Measurements from ENCODE around the gene ARF5.

The ARF5 gene

DNA sequence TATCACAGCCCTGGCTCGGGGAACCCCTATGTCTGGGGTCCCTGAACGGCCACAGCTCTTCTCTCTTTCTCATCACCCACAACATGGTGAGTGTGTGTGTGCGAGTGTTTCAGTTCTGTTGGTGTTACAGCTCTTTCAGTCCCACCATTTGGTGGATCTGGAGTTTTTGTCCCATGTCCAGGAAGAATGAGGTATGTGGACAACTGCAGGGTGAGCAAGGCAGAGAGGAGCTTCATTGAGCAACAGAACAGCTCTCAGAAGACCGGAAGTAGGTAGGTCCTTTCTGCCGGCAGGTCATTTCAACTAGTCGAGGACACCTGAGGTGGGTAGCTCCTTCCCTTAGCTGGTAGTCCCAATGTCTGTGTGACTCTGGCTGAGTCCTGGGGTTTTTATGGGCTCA, 20.2 kb downstream of the ARF5 start:
- no peaks in the 10 kb centered on the region for H3K27me3 ChIP-seq (ENCODE audit: control insufficient read depth, low read length)
- H3F3A ChIP-seq (ENCODE audit: control insufficient read depth, insufficient read depth): no peaks in the 10 kb centered on the region
- H3K4me2 ChIP-seq (ENCODE audit: low read length): no peak overlapping the region
- no peaks in the 10 kb centered on the region for H4K20me1 ChIP-seq (ENCODE audit: control insufficient read depth, insufficient read depth, low read depth, low read length)
- H3K9me2 ChIP-seq (replicated peaks; ENCODE audit: control insufficient read depth, low read length): no peaks in the 10 kb centered on the region
- H3K9me3 ChIP-seq (ENCODE audit: control insufficient read depth, insufficient read depth, low read length): peaks cover 19% of the 10 kb centered on the region; the same call in 1 of the 2 replicates
- H3K27ac ChIP-seq (ENCODE audit: low read depth, low read length): no peak overlapping the region
- H3K4me3 ChIP-seq (ENCODE audit: low read length): no peak overlapping the region
- H3K36me3 ChIP-seq (ENCODE audit: control insufficient read depth, low read length): no peaks in the 10 kb centered on the region
- TF ChIP-seq, protein P1, sequence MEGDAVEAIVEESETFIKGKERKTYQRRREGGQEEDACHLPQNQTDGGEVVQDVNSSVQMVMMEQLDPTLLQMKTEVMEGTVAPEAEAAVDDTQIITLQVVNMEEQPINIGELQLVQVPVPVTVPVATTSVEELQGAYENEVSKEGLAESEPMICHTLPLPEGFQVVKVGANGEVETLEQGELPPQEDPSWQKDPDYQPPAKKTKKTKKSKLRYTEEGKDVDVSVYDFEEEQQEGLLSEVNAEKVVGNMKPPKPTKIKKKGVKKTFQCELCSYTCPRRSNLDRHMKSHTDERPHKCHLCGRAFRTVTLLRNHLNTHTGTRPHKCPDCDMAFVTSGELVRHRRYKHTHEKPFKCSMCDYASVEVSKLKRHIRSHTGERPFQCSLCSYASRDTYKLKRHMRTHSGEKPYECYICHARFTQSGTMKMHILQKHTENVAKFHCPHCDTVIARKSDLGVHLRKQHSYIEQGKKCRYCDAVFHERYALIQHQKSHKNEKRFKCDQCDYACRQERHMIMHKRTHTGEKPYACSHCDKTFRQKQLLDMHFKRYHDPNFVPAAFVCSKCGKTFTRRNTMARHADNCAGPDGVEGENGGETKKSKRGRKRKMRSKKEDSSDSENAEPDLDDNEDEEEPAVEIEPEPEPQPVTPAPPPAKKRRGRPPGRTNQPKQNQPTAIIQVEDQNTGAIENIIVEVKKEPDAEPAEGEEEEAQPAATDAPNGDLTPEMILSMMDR (IDR thresholded peaks at IDR 0.05; ENCODE audit: low read depth, low read length, poor library complexity, severe bottlenecking): no peak
- no peak for TF ChIP-seq EZH2phosphoT487 (IDR thresholded peaks at IDR 0.05; ENCODE audit: borderline replicate concordance, low read length)
- no peaks in the 10 kb centered on the region for H3K79me2 ChIP-seq (ENCODE audit: control insufficient read depth, low read length)
- no peaks in the 10 kb centered on the region for H3K4me1 ChIP-seq (ENCODE audit: control insufficient read depth, low read length)

DNA sequence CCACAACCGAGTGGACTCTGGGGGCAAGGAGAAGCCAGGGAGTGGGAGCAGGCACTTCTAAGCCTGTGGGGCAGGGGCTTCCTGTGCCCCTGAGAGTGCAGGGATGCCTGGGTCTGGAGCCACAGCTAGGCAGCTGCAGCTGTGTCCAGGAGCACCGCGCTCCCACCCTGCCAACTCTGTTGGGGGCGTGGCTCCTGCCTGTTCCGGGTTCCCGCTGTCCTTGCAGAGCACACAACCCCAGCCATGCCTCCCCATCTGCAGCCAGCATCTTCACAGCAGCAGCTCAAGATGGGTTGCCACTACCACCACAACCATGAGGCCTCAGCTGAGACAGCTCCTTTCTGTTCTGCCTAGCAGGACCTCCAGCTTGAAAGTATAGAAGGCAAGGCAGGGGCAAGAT, 21.1 kb downstream of the ARF5 start:
- H3K36me3 ChIP-seq (ENCODE audit: control insufficient read depth, low read length): no peaks in the 10 kb centered on the region
- no peak overlapping the region for H3K27ac ChIP-seq (ENCODE audit: low read depth, low read length)
- no peaks in the 10 kb centered on the region for H3F3A ChIP-seq (ENCODE audit: control insufficient read depth, insufficient read depth)
- no peaks in the 10 kb centered on the region for H3K27me3 ChIP-seq (ENCODE audit: control insufficient read depth, low read length)
- no peaks in the 10 kb centered on the region for H3K4me1 ChIP-seq (ENCODE audit: control insufficient read depth, low read length)
- H4K20me1 ChIP-seq (ENCODE audit: control insufficient read depth, insufficient read depth, low read depth, low read length): no peaks in the 10 kb centered on the region
- H3K4me2 ChIP-seq (ENCODE audit: low read length): no peak overlapping the region
- no peak overlapping the region for H3K4me3 ChIP-seq (ENCODE audit: low read length)
- no peak for TF ChIP-seq EZH2phosphoT487 (IDR thresholded peaks at IDR 0.05; ENCODE audit: borderline replicate concordance, low read length)
- TF ChIP-seq, protein P1 (IDR thresholded peaks at IDR 0.05; ENCODE audit: low read depth, low read length, poor library complexity, severe bottlenecking): no peak
- H3K79me2 ChIP-seq (ENCODE audit: control insufficient read depth, low read length): no peaks in the 10 kb centered on the region
- H3K9me2 ChIP-seq (replicated peaks; ENCODE audit: control insufficient read depth, low read length): no peaks in the 10 kb centered on the region
- H3K9me3 ChIP-seq (ENCODE audit: control insufficient read depth, insufficient read depth, low read length): peaks cover 19% of the 10 kb centered on the region; the same call in 1 of the 2 replicates

DNA sequence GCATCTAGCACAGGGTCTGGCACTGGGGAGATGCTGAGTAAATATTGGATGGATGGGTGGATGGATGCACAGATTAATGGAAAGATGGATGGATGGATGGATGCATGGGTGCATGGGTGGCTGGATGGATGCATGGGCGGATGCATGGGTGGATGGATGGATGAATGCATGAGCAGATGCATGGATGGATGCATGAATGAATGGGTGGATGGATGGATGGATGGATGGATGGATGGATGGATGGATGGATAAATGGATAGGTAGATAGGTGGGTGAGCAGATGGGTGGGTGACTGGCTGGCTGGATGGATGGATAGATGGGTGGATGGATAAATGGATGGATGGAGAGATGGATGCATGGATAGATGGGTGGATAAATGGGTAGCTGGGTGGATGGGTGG, 24.1 kb downstream of the ARF5 start:
- Histone ChIP-seq H3K4me2 (ENCODE audit: low read length) (no peak overlapping the region), H3K79me2 (ENCODE audit: control insufficient read depth, low read length) (no peaks in the 10 kb centered on the region), H3F3A (ENCODE audit: control insufficient read depth, insufficient read depth) (no peaks in the 10 kb centered on the region), H3K4me3 (ENCODE audit: low read length) (no peak overlapping the region), H3K27ac (ENCODE audit: low read depth, low read length) (no peak overlapping the region), H3K36me3 (ENCODE audit: control insufficient read depth, low read length) (no peaks in the 10 kb centered on the region), H3K9me2 (replicated peaks; ENCODE audit: control insufficient read depth, low read length) (no peaks in the 10 kb centered on the region), H3K4me1 (ENCODE audit: control insufficient read depth, low read length) (no peaks in the 10 kb centered on the region), H3K9me3 (ENCODE audit: control insufficient read depth, insufficient read depth, low read length) (peaks cover 19% of the 10 kb centered on the region; the same call in 1 of the 2 replicates), H4K20me1 (ENCODE audit: control insufficient read depth, insufficient read depth, low read depth, low read length) (no peaks in the 10 kb centered on the region), H3K27me3 (ENCODE audit: control insufficient read depth, low read length) (peaks cover 24% of the 10 kb centered on the region)
- TF ChIP-seq, protein P1 (IDR thresholded peaks at IDR 0.05; ENCODE audit: low read depth, low read length, poor library complexity, severe bottlenecking): no peak
- TF ChIP-seq EZH2phosphoT487 (IDR thresholded peaks at IDR 0.05; ENCODE audit: borderline replicate concordance, low read length): no peak

All from DOHH2 (cell line).